SKM-1 treated with dmso at 0.1 percent for 144 hours (cell line): ENCODE measurements around the gene CDH23.

Experiments
- DNase-seq: peaks from one replicate; lab custom pipeline; 2025; ENCODE audit not compliant: unreplicated experiment; lab: John Stamatoyannopoulos, UW

Gene CDH23

DNA sequence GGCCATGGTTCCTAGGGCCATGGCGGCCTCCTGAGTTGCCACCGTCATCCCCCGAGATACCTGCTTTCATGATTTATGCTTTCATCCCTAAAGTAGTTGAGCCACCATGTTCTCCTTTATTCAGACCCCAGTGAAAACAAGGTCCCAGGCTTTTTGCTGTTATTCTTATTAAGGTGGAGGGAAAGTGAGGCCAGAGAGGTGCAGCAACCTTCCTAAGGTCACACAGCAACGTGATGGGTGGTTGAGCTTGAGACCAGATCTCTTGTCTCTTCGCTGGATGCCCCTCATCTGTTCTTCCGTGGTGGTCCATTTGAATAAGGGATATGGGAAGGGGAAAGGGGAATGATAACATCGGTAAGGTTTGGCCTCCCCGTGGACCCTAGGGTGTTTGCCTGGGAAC lies 180.6 kb downstream of the CDH23 start:
- no peak for DNase-seq

DNA sequence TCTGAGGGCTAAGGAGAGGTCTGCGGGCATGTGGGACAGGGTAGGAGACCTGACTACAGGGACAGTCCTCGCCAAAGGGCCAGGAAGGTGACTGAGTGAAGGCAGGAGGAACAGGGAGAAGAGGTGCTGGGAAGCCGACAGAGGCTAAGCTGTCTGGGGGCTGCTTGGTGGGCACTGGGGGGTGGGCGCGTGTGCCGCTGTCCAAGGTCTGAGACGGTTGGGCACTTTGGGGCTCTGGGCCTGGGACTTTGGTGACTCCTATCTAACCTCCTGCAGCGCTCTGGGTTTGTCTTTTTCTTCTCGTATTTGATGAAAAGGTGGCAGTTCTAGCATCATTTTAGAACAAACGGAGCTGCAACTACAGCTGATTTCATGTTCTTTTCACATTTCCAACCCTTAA lies 181.3 kb downstream of the CDH23 start:
- DNase-seq, result no peak

DNA sequence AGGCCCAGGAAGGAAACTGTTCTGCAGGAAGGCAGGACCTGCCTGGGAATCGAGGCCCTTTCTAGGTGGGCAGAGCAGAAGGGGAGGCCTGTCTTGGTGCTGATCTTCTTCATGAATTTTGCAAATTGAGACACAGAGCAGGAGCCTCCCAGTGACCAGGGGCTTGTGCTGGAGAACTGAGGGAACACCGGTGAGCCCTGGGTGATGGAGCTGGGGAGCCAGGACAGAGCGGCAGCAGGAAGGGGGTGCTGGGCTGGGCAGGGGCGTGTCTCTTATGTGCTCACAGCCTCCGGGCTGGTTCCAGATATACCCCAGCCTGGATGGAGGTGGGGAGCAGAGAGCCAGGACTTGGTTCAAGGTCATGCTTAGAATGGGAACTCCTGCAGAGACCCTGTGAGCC lies 182.9 kb downstream of the CDH23 start:
- no peak for DNase-seq

GRCh38 chr10:71580415-71580814 lies 183.7 kb downstream of the CDH23 start:
- DNase-seq, result no peak

DNA sequence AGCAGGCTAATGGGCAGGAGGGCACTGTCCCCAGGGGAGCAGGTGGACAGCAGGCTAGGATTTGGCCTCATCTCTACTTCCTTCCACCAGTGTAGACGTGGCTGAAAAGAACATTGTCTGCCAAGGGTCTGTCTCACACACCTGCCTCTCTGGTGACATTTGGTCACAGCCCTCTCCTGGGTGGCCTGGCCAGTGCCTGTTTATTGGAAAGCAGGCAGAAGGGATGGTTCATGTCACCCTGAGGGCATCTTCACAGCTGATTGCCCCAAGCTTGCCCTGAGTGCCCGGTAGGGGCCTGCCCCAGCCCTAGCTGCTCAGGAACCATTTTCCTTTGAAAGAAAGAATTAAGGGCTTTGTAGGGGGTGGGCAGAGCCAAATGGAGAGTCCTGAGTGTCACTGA lies 184.2 kb downstream of the CDH23 start:
- no peak for DNase-seq

- DNase-seq, result no peak
Observed at GRCh38 chr10:71581376-71581775, 184.7 kb downstream of the CDH23 start.

GRCh38 chr10:71582019-71582418 lies 185.3 kb downstream of the CDH23 start:
- no peak for DNase-seq

GRCh38 chr10:71582506-71583475 lies 186.1 kb downstream of the CDH23 start:
- no peak for DNase-seq

DNA sequence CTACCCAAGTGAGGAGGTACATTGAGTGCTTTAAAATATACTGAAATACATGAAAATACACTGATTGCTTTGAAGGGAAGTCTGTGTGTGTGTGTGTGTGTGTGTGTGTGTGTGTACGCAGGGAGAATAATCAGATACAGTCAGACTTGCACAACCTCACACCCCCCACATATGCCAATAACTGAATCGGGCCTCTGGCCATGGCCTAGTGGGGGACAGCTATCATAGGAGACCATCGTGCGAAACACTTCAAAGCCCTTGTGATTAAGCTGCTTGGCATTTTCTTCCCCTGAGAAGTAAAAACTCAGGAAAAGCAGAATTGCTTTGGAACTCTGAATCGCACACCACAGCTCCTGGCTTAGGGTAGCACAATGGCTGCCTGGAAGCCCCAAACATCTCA lies 187.7 kb downstream of the CDH23 start:
- DNase-seq, result no peak

DNA sequence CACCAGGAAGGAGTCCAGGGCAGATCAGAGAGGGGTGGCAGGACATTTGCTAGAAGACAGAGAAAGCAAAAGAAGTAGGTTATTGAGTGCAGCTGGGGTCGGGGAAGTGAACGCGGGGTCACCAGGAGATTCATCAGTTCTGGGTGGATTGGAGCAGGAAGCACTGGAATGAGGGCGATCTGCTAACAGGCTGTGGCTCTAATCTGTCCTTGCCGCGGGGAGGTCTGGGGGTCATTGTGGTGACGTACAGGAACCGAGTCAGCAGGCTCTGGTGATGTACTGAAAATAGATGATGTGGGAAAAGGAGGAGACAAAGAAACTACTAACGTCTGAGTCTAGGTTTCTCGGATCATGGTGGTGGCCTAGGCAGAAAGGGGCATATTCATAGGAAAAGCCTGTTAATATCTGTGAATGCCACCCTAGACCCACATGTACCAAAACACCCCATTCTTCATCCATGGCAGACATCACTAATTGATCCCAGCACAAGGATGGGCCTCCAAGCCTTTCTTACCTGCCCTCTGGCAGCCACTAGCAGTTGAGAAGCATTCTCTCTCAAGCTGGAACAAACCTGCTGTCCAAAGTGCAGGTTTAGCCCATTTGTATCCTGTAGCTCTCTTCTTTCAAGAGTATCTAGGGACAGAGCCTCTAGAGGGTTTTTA lies 188.3 kb downstream of the CDH23 start:
- DNase-seq, result no peak

GRCh38 chr10:71585564-71586290 lies 189.0 kb downstream of the CDH23 start:
- DNase-seq, result no peak

GRCh38 chr10:71587941-71588573 lies 191.3 kb downstream of the CDH23 start:
- DNase-seq, result no peak

DNA sequence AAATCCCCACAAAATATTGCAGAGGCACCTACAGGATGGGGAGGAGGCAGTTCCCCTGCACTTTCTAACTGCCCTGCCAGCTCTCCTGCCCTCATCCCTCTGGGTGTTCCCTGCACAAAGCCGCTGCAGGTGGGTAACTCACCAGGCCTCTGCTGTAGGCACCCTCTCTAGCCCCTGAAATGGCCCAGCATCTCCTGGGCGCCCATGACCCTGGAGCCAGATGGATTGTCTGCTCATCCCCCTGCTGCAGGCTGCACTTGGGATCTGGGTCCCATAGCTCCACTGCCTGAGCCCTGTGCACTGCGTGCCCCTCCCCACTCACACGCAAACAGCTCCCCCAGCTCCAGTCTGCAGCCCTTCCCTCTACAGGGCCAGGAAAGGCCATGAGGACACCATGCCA lies 192.0 kb downstream of the CDH23 start:
- no peak for DNase-seq

GRCh38 chr10:71589617-71590551 lies 193.2 kb downstream of the CDH23 start:
- DNase-seq, result no peak

GRCh38 chr10:71590781-71591350 lies 194.1 kb downstream of the CDH23 start:
- DNase-seq, result no peak

- DNase-seq, result no peak
Observed at GRCh38 chr10:71594934-71595571, 198.3 kb downstream of the CDH23 start.

DNA sequence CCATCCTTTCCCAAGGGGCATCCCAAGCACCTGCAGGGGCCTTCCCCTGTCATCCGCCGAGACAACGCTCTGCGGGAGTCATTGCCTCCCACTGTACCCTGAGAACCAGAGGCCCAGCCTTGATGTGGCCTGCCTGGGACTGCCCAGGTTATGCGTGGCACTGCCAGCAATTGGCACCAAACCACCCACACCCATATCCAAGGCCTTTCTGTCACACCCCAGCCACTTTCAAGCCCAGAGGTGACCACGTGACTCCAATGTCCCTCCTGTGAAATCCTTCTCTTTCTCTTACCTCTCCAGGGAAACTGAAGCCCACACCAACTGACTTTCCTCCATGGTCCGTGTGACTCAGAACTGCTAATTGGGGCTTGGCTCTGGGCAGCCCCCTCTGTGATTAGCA lies 198.9 kb downstream of the CDH23 start:
- no peak for DNase-seq

- no peak for DNase-seq
Observed at GRCh38 chr10:71596127-71596526, 199.4 kb downstream of the CDH23 start.

DNA sequence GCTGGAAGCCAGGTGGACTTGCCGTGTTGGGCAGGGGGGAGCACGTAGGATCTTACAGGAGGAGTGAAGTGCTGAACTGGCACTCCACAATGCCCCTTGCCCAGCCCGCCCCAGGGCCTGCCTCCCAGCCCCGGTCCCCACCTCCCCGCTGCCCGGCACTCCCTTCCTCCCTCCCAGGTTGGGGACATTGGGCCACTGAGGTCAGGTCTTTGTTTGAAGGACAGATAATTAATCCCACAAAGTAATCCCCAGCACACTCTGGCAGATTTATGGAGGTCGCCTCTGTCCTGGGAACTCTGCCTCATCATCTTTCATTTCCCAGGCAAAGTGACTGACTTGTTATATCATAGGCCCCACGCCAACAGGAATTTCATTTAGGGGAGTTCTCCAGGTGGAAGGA lies 200.0 kb downstream of the CDH23 start:
- DNase-seq, result no peak
